Measurements from ENCODE around the gene SMPDL3A.
"Not testable (repeated sequence)": the region's sequence is repeated elsewhere in the genome, so short reads cannot be mapped to it uniquely, and the experiment has no call there.

Gene SMPDL3A

GRCh38 chr6:122789182-122790027, at the start of gene SMPDL3A:
SMPDL3A (plus strand) TSS chr6:122789258; CDS start chr6:122789347, 89 bp downstream.
- peak; percentile 65 for DNase-seq

GRCh38 chr6:122740091-122740490, 49.0 kb upstream of the SMPDL3A start:
- DNase-seq: no peak

- DNase-seq: no peak
Observed at GRCh38 chr6:122740936-122741335, 48.1 kb upstream of the SMPDL3A start.

DNA sequence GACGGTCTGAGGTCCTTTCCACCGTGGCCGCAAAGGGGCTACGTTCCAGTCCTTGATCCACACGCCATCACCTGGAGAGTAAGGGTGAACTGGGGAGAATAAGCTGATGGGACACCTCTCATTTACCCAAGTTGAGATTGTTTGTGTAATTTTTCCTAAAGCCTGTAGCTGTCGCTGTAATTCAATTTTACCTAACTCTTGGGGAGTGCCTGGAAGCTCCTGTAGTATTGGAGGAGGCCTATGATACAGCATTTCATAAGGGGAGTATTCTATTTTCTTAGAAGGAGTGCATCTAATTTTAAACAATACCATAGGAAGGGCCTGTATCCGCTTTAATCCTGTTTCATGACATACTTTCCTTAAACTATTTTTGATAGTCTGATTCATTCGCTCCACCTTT, 44.8 kb upstream of the SMPDL3A start:
- not testable (repeated sequence) for DNase-seq

DNA sequence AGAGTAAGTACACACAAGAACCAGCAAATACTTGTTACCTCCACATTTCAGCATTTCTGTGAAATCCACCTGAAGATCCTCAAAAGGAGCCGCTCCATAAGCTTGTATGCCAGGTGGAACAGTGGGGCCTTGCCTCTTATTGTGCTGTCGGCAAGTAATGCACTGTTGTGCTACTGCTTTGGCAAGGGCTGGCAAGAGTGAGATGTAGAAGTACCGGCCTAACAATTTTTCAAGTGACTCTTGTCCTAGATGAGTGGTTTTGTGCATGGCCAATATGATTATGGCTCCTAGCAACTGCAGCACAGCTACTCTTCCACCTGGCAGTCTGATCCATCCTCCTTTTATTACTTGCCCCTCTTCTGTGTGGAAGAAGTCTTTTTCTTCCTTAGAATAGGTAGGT, 44.2 kb upstream of the SMPDL3A start:
- DNase-seq: not testable (repeated sequence)

DNA sequence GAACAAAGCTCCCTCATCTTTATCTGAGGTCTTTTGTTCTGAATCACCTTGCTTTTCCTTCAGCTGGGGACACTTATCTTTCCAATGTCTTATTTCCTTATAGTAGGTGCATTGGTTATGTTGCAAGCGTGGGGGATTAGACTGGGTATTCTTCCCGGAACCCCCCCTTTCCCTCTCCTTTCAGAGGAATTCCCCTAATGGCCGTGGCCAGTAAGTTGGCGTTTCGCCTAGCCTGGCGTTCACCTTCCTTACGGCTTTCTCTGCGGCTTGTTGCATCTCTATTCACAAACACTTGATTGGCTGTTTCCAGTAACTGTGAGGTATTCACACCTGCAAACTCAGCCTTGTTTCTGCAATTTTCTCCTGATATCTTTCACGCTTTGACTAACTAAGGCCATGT, 42.4 kb upstream of the SMPDL3A start:
- DNase-seq: no peak

GRCh38 chr6:122747573-122747972, 41.5 kb upstream of the SMPDL3A start:
- no peak for DNase-seq

- not testable (repeated sequence) for DNase-seq
Observed at GRCh38 chr6:122748945-122749344, 40.1 kb upstream of the SMPDL3A start.

GRCh38 chr6:122749451-122750050, 39.5 kb upstream of the SMPDL3A start:
- DNase-seq: no peak

- no peak for DNase-seq
Observed at GRCh38 chr6:122751326-122751725, 37.7 kb upstream of the SMPDL3A start.

DNA sequence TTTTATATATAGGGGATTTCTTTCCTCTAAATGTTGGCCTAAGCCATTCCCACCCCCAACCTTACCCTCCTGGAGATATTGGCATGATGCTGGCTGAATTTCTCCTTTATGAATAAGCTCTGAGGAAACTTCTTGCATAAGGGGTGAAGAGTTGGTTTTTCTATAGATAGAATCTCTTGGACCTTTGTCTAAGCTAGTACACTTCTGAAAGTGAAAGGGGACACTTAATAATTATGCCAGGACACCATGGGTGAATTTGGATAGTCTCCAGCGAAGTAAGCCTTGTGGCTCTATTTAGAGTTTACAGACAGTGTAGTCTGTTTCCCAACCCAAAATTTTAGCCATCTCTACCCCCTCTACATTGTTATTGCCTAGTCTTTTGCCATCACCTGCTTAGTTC, 36.6 kb upstream of the SMPDL3A start:
- no peak for DNase-seq

DNA sequence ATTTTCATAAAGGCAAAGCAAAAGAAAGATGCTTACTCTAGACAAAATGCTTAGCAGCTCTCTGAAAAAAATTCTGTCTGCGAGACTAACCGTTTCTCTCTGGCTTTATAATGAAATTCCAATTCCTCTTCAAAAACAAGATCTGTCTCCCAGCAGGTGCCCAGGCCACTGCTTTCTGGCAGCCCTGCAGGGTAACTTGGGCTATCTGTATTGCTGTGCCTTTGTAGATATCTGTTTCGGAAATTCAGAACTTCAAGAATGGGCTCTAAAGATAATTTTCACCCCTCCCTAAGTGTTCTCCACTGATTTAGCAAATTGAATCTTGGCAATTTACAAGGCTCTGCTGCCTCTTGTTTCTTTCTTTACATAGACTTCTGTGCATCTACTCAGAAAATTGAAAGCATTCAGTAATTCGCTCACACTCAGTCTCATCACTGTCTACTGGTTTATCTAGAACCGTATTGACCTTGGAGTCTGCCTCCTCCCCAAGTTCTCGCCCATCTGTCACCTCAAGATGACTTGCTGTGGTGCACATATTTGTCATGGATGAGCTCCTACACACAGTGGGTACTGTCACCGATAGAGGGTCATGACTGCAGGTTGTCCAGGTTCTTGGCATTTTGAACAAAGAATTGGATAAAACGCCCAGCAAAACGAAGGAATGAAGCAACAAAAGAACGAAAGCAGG, 35.9 kb upstream of the SMPDL3A start:
- no peak for DNase-seq

GRCh38 chr6:122753688-122754056, 35.4 kb upstream of the SMPDL3A start:
- DNase-seq: no peak

DNA sequence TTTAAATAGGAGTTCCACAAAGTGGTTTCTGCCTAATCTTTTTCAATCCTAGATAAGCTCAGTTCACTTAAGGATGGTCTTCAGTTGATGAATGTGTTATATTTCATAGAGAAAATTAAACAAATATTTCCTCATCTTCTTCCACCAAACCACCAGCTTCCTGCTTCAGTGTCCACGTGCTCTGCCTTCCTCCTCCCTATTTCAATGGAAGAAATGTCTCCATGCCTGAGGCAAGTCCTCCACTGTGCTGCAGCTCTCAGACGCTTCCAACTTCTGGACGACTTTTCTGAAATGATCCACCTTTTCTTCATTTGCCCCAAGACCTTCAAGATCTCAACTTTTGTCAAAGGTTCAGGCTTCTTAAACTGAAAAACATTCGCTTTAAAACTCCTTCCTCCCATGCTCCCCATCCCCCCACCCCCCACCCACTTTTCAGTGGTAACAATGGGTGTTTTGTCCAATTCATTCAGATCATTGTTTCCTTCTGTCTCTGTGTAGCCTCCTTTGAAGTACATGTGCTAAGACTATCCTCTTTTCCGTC, 34.8 kb upstream of the SMPDL3A start:
- no peak for DNase-seq

DNA sequence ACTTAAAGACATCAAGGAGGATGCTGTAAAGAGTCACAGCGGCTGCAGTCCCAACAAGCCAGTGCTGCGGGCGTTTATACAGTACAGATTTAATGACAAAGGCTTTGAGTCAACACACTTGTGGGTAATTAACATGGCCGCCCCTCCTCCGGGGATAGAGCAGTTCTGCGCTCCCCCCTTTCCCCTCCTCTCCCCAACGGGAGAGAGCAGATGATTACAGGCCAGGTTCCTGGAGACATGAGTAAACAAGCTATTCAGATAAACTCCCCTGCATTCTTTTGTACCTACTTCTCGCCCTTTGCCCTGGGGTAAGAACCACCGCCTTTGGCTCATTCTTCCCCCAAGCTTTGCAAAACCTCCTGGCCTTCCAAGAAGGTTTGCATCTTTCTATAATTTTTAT, 33.2 kb upstream of the SMPDL3A start:
- DNase-seq: no peak

DNA sequence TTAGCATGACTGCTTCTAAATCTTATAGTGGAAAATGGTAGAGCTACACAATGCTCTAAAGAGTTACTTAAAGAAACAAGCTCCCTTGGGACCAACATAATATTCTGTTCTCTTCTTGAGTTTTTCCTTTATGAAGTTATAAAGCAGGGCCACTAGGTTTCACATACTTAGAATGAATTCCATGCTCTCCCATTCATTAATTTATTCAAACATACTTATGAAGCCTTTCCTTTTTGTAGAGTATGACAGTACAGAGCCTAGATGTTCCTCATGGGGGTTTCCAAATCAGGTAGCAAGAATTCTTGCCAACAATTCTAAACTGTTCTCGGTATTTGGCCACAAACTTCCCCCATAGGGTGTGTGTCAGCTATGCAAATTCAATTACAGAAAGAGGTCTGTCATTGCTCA, 30.1 kb upstream of the SMPDL3A start:
- no peak for DNase-seq

DNA sequence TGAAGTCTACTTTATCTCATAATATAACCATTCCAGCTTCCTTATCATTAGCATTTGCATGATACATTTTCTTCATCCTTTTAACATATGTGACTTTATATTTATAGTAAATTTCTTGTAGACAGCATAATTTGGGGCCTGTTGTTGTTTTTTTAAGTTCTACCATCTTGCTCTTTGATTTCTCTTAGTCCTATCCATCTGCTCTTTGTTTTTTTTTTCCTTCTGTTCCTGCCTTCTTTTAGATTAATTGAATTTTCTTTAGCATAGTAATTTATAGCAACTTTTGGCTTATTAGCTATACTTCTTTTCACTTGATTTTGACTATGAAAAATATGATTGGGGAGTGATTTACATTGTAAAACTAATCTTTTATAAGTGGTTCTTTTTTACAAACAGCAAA, 28.7 kb upstream of the SMPDL3A start:
- DNase-seq: no peak

DNA sequence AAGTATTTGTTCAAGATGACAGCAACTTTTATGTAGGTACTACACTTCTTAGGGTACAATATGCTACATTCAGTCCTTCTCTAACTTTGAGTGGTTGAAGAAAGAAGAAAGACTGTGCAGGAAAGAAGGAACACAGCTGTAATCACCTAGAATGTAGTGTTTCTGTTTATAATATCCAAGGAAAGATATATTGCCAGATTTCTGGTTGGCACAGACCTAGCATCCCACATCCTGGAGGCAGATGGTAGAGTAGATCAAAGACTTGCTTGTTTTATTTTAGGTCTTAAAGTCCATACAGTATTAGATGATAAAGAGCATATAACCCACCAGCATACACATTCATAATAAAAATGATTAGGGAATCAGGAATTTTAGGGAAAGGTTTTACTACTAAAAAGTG, 22.8 kb upstream of the SMPDL3A start:
- no peak for DNase-seq

- DNase-seq: no peak
Observed at GRCh38 chr6:122770835-122771601, 18.0 kb upstream of the SMPDL3A start.

- DNase-seq: no peak
Observed at GRCh38 chr6:122772724-122773415, 16.2 kb upstream of the SMPDL3A start.

DNA sequence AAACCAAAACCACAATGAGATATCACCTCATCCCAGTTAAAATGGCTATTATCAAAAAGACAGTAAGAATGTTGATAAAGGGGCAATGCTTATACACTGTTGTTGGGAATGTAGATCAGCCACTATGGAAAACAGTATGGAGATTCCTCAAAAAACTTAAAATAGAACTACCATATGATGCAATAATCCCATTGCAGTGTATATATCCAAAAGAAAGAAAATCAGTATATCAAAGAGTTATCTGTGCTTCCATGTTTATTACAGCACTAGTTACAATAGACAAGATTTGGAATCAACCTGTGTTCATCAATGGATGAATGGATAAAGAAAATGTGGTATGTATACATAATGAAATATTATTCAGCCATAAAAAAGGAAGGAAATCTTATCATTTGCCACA, 13.1 kb upstream of the SMPDL3A start:
- no peak for DNase-seq

- DNase-seq: no peak
Observed at GRCh38 chr6:122778302-122778701, 10.8 kb upstream of the SMPDL3A start.

Data from activated CD8-positive, alpha-beta memory T cell treated with anti-CD3 and anti-CD28 coated beads, Interleukin-2, amount 50 U/mL, for 48 hours (primary cell).